HCT116 (cell line): ENCODE results near the gene HLCS. TPM values are rescaled to one million over a fixed set of nuclear protein-coding genes. Genes with fewer than 3 reads are reported as not detected.

Source experiments
- ATAC-seq: fragments of 200-7000 bp; cut with Tn5 transposase; 2 replicates; pipeline ENCODE4 v1.9.1; 2020; ENCODE audit warnings: mild to moderate bottlenecking, moderate library complexity
- BruUV-seq: library from RNA; stranded (reverse); fragments of 400-500 nt; replicated peaks from 2 replicates; lab custom pipeline; 2021; lab: Mats Ljungman, UMichigan
- CTCF ChIA-PET: fragments of 300-600 bp; sonication (Branson Sonifier 250); formaldehyde crosslinking; loops from one replicate; lab custom pipeline; 2021; ENCODE audit warnings: antibody characterized with exemption; lab: Charles Lee
- POLR2A ChIA-PET: fragments of 300-600, 350-600 bp; sonication (Branson Sonifier 250); formaldehyde crosslinking; loops from one replicate; lab custom pipeline; 2021; ENCODE audit warnings: antibody characterized with exemption; lab: Charles Lee
- RAD21 ChIA-PET, 2 experiments: fragments of 300-600 bp; sonication (Branson Sonifier 250); formaldehyde crosslinking; loops; one replicate each; lab custom pipeline; 2023; ENCODE audit warnings: low total read pairs in 2 of 2; ENCODE audit not compliant: uncharacterized antibody in 2 of 2, unreplicated experiment in 2 of 2, low non-redundant PET in 1 of 2; lab: Charles Lee
- DNase-seq: peaks from one replicate; pipeline ENCODE4 v3.0.0-alpha.2; 2010; ENCODE audit warnings: low read depth, low spot score
- H2AFZ ChIP-seq: fragments of 200-600 bp; shearing (Covaris generic), sonication (generic); 2 replicates; pipeline ENCODE4 v1.6.1; 2017; ENCODE audit warnings: low read depth, mixed run types, mixed read lengths, antibody characterized with exemption, low read length; ENCODE audit not compliant: poor library complexity, severe bottlenecking
- H3K27ac ChIP-seq: 2 replicates; pipeline ENCODE4 v1.5.1; 2012; ENCODE audit warnings: low read depth, low read length
- H3K27me3 ChIP-seq: fragments of 200-600 bp; sonication (generic); 2 replicates; pipeline ENCODE4 v1.6.1; 2016; ENCODE audit warnings: mixed run types, low read length, mixed read lengths; ENCODE audit not compliant: insufficient read depth
- H3K36me3 ChIP-seq, 2 experiments: fragments of 200-500 bp in 1 of 2; fragments of 200-600 bp in 1 of 2; sonication (Bioruptor generic) in 1 of 2; sonication (generic) in 1 of 2; 2 replicates each; pipeline versions ENCODE4 v1.5.1 to v1.6.1; 2014 to 2016; ENCODE audit warnings: low read length in 2 of 2, inconsistent platforms in 1 of 2, mixed read lengths in 1 of 2, mixed run types in 1 of 2; ENCODE audit not compliant: insufficient read depth in 2 of 2, control insufficient read depth in 1 of 2
- H3K4me1 ChIP-seq, 2 experiments: fragments of 200-600 bp in 1 of 2; sonication (generic) in 1 of 2; 2 replicates each; pipeline versions ENCODE4 v1.5.1 to v1.6.1; 2012 to 2017; ENCODE audit warnings: low read length in 2 of 2, inconsistent platforms in 1 of 2, mild to moderate bottlenecking in 1 of 2, mixed read lengths in 1 of 2, mixed run types in 1 of 2, moderate library complexity in 1 of 2; ENCODE audit not compliant: insufficient read depth in 2 of 2, control insufficient read depth in 1 of 2
- H3K4me2 ChIP-seq: fragments of 200-600 bp; sonication (generic); 2 replicates; pipeline ENCODE4 v1.6.1; 2017; ENCODE audit warnings: mixed run types, low read length, mixed read lengths
- H3K4me3 ChIP-seq, 2 experiments: fragments of 200-600 bp in 1 of 2; sonication (generic) in 1 of 2; replicated peaks in 1 of 2; 2 replicates each; pipeline ENCODE4 v1.5.1; 2011 to 2016; ENCODE audit warnings: low read length in 2 of 2, control low read depth in 1 of 2, low read depth in 1 of 2, mild to moderate bottlenecking in 1 of 2, mixed read lengths in 1 of 2, mixed run types in 1 of 2
- H3K79me2 ChIP-seq: fragments of 200-600 bp; sonication (generic); 2 replicates; pipeline ENCODE4 v1.6.1; 2017; ENCODE audit warnings: mild to moderate bottlenecking, mixed run types, low read length, moderate library complexity, mixed read lengths; ENCODE audit not compliant: insufficient read depth
- H3K9ac ChIP-seq: fragments of 200-600 bp; sonication (generic); 2 replicates; pipeline ENCODE4 v1.6.1; 2016; ENCODE audit warnings: low read length, mixed read lengths
- H3K9me2 ChIP-seq: fragments of 200-600 bp; sonication (generic), shearing (Covaris generic); 2 replicates; pipeline ENCODE4 v1.6.1; 2017; ENCODE audit warnings: mixed run types, mild to moderate bottlenecking, moderate library complexity; ENCODE audit not compliant: insufficient read depth
- H3K9me3 ChIP-seq, 2 experiments: fragments of 200-500 bp in 1 of 2; fragments of 200-600 bp in 1 of 2; sonication (Bioruptor generic) in 1 of 2; sonication (generic) in 1 of 2; 2 replicates each; pipeline ENCODE4 v1.6.1; 2014 to 2017; ENCODE audit warnings: low read length in 2 of 2, mixed read lengths in 2 of 2, inconsistent platforms in 1 of 2, low read depth in 1 of 2, mild to moderate bottlenecking in 1 of 2, mixed run types in 1 of 2, moderate library complexity in 1 of 2; ENCODE audit not compliant: control insufficient read depth in 1 of 2, insufficient read depth in 1 of 2
- H4K20me1 ChIP-seq: fragments of 200-600 bp; sonication (generic), shearing (Covaris generic); 2 replicates; pipeline ENCODE4 v1.6.1; 2017; ENCODE audit warnings: mixed run types, mild to moderate bottlenecking, moderate library complexity; ENCODE audit not compliant: insufficient read depth
- CBX3 ChIP-seq: IDR thresholded peaks from 2 replicates; pipeline ENCODE4 v1.6.1; 2012; ENCODE audit warnings: low read depth
- EGR1 ChIP-seq: IDR thresholded peaks from 2 replicates; pipeline ENCODE4 v1.6.1; 2012; ENCODE audit warnings: low read depth
- FOSL1 ChIP-seq: IDR thresholded peaks from 2 replicates; pipeline ENCODE4 v1.6.1; 2012; ENCODE audit warnings: low read depth
- SRF ChIP-seq: IDR thresholded peaks from 2 replicates; pipeline ENCODE4 v1.6.1; 2012; ENCODE audit warnings: low read depth
- ZNF274 ChIP-seq: fragments of 200-500 bp; sonication (Bioruptor generic); IDR thresholded peaks from 2 replicates; pipeline ENCODE4 v1.6.1; 2014; ENCODE audit warnings: mild to moderate bottlenecking, low read depth, low read length, inconsistent platforms
- intact Hi-C: fragments of 100-400 bp; cut with micrococcal nuclease; formaldehyde crosslinking; loops from 2 replicates; pipeline ENCODE4 v1.10.0; 2022
- total RNA-seq: library from RNA; stranded (reverse); gene quantifications from one replicate; pipeline ENCODE4 v1.2.1, GENCODE V29; 2021; ENCODE audit not compliant: unreplicated experiment

The HLCS gene
- total RNA-seq, 1 experiment from 2014 or later: 18.5 TPM

GRCh38 chr21:36966821-36967768 lies 626 bp upstream of the HLCS start:
- intact Hi-C loops: no loop called here
- POLR2A ChIA-PET: interaction anchor here (1.0 kb wide), 3 partner anchors 10 to 104 kb away, joined by 3 to 7 read pairs (median 3); no protein-coding TSS in a partner anchor
- TSS peak; percentile 75 for BruUV-seq

GRCh38 chr21:36965720-36966065 lies 776 bp downstream of the HLCS start:
- H3K9ac ChIP-seq: peak overlapping the region; percentile 87
- POLR2A ChIA-PET: interaction anchor here (1.2 kb wide), 1 partner anchor 9 kb away, joined by 4 read pairs; no protein-coding TSS in a partner anchor
- H4K20me1 ChIP-seq: no peaks in the 10 kb centered on the region
- H3K27ac ChIP-seq: peak overlapping the region; percentile 90
- H3K36me3 ChIP-seq: peaks cover 0 to 3% of the 10 kb centered on the region in 2 experiments; a peak in 1 of 4 replicates
- H3K9me2 ChIP-seq: no peaks in the 10 kb centered on the region
- DNase-seq: no peak
- TF ChIP-seq CBX3 (no peak), SRF (no peak), FOSL1 (no peak)
- intact Hi-C loops: no loop called here
- H2AFZ ChIP-seq: no peak overlapping the region
- H3K4me3 ChIP-seq: peak overlapping the region; percentile 81 to 82
- no peaks in the 10 kb centered on the region for H3K27me3 ChIP-seq
- H3K9me3 ChIP-seq: no peaks in the 10 kb centered on the region
- RAD21 ChIA-PET: interaction anchor here in 1 of 2 experiments (1.2 kb wide), 1 partner anchor 44 kb away, joined by 3 read pairs; no protein-coding TSS in a partner anchor
- CTCF ChIA-PET: interaction anchor here (0.7 to 4.2 kb wide), 6 partner anchors 11 to 367 kb away, joined by 3 to 21 read pairs (median 4); no protein-coding TSS in a partner anchor
- no TSS peak for BruUV-seq
- H3K79me2 ChIP-seq: peaks cover 16% of the 10 kb centered on the region
- H3K4me1 ChIP-seq: peaks cover 11 to 18% of the 10 kb centered on the region in 2 experiments
- H3K4me2 ChIP-seq: peak overlapping the region; percentile 77
- ATAC-seq: no peak; the same call in 1 of the 2 replicates

More at GRCh38 chr21:36966821-36967768, 626 bp upstream of the HLCS start:
- CTCF ChIA-PET: interaction anchor here (1.0 to 4.2 kb wide), 4 partner anchors 10 to 337 kb away, joined by 3 to 21 read pairs (median 4); no protein-coding TSS in a partner anchor
- Histone ChIP-seq H3K9me3 (no peaks in the 10 kb centered on the region), H2AFZ (no peak overlapping the region), H3K79me2 (peaks cover 16% of the 10 kb centered on the region), H3K4me3 (peak overlapping the region; percentile 59 to 63), H3K27me3 (no peaks in the 10 kb centered on the region), H3K9me2 (no peaks in the 10 kb centered on the region), H3K36me3 (peaks cover 0 to 3% of the 10 kb centered on the region in 2 experiments; a peak in 1 of 4 replicates), H3K4me2 (peak overlapping the region; percentile 77), H3K4me1 (peaks cover 11 to 18% of the 10 kb centered on the region in 2 experiments), H3K27ac (peak overlapping the region; percentile 53), H4K20me1 (no peaks in the 10 kb centered on the region), H3K9ac (peak overlapping the region; percentile 71)
- DNase-seq (no peak), ATAC-seq (peak; percentile 43)
- 0 out of 2 replicates have a peak, but pooled peaks have one; percentile 23 for TF ChIP-seq EGR1
- no peak for TF ChIP-seq ZNF274
- RAD21 ChIA-PET: no interaction called here
